HepG2 (cell line): ENCODE measurements around the gene THRA. TPM values are rescaled to one million over a fixed set of nuclear protein-coding genes. Genes with fewer than 3 reads are reported as not detected.

ENCODE experiments used
- MIER2 ChIP-seq: IDR thresholded peaks from 2 replicates; pipeline ENCODE4 v1.6.1; 2016; ENCODE audit warnings: missing biosample characterization, missing genetic modification reagents
- NFE2L1 ChIP-seq: sonication (generic); formaldehyde crosslinking; IDR thresholded peaks from 2 replicates; pipeline ENCODE4 v1.4.0; 2020; ENCODE audit warnings: missing genetic modification reagents, mild to moderate bottlenecking, borderline replicate concordance
- NR0B2 ChIP-seq: sonication (generic); formaldehyde crosslinking; IDR thresholded peaks from 2 replicates; pipeline ENCODE4 v1.4.0; 2020; ENCODE audit warnings: mild to moderate bottlenecking, missing genetic modification reagents
- PAXIP1 ChIP-seq: sonication (generic); formaldehyde crosslinking; conservative IDR thresholded peaks from 2 replicates; pipeline ENCODE4 v1.4.0; 2020; ENCODE audit warnings: mild to moderate bottlenecking, missing genetic modification reagents, moderate library complexity
- PPARG ChIP-seq: conservative IDR thresholded peaks from 2 replicates; pipeline ENCODE4 v1.6.1; 2016; ENCODE audit warnings: missing biosample characterization, missing genetic modification reagents
- TOE1 ChIP-seq: sonication (generic); formaldehyde crosslinking; IDR thresholded peaks from 2 replicates; pipeline ENCODE4 v1.4.0; 2020; ENCODE audit warnings: mild to moderate bottlenecking, missing genetic modification reagents
- ZBTB39 ChIP-seq: sonication (generic); formaldehyde crosslinking; IDR thresholded peaks from 2 replicates; pipeline ENCODE4 v1.5.0; 2020; ENCODE audit warnings: missing genetic modification reagents
- ZGPAT ChIP-seq: IDR thresholded peaks from 2 replicates; pipeline ENCODE4 v1.6.1; 2016; ENCODE audit warnings: mild to moderate bottlenecking
- ZHX2 ChIP-seq, 2 experiments: sonication (generic) in 1 of 2; formaldehyde crosslinking in 1 of 2; IDR thresholded peaks; 2 replicates each; pipeline versions ENCODE4 v1.6.1 to v1.9.0; 2014 to 2022; ENCODE audit warnings: antibody characterized with exemption in 1 of 2, borderline replicate concordance in 1 of 2, inconsistent platforms in 1 of 2, low read depth in 1 of 2, missing genetic modification reagents in 1 of 2
- ZNF24 ChIP-seq: fragments of 450-650 bp; IDR thresholded peaks from 2 replicates; pipeline ENCODE4 v1.6.1; 2017; ENCODE audit warnings: antibody characterized with exemption, mild to moderate bottlenecking
- ZNF274 ChIP-seq: sonication (generic); formaldehyde crosslinking; IDR thresholded peaks from 2 replicates; pipeline ENCODE4 v1.5.1; 2020; ENCODE audit warnings: mild to moderate bottlenecking, missing genetic modification reagents
- ZNF737 ChIP-seq: sonication (generic); formaldehyde crosslinking; IDR thresholded peaks from 2 replicates; pipeline ENCODE4 v1.5.0; 2020; ENCODE audit warnings: missing genetic modification reagents, mild to moderate bottlenecking, borderline replicate concordance
- polyA plus RNA-seq, 8 experiments: library from polyadenylated mRNA; depleted of rRNA in 3 of 8; stranded (reverse) in 7 of 8; unstranded in 1 of 8; fragments of >200 nt; fragmentation: Illumina TruSeq in 4 of 8; extraction: Trizol in 4 of 8; gene quantifications; 2 replicates each; pipeline versions ENCODE4 v1.2.1 to v1.2.3, GENCODE V29; 2011 to 2016; ENCODE audit warnings: low read depth in 4 of 8, missing spikeins in 1 of 8, mixed read lengths in 1 of 8; ENCODE audit not compliant: insufficient read depth in 1 of 8
- total RNA-seq, 5 experiments: library from RNA; depleted of rRNA; stranded (reverse); fragments of >200 nt; fragmentation: Illumina TruSeq; extraction: Trizol; gene quantifications; 2 replicates each; pipeline ENCODE4 v1.2.3, GENCODE V29; 2016; ENCODE audit warnings: low read depth in 1 of 5

Gene THRA
- total and polyA plus RNA-seq, 2 of the 13 experiments (the other 11 are each of a cell fraction or from before 2014, with no cell fraction given): 8.0 to 9.9 TPM

- peak; percentile 91 for TF ChIP-seq ZGPAT (CRISPR knock-in tag)
- no peak; the same call in 1 of the 2 replicates for TF ChIP-seq MIER2 (CRISPR knock-in tag)
- TF ChIP-seq TOE1 (CRISPR knock-in tag): peak; percentile 54; the same call in 1 of the 2 replicates
- TF ChIP-seq PAXIP1: peak; percentile 89
- TF ChIP-seq ZNF24: no peak
- no peak for TF ChIP-seq NFE2L1 (CRISPR knock-in tag)
- no peak for TF ChIP-seq ZNF737 (CRISPR knock-in tag)
- TF ChIP-seq NR0B2 (CRISPR knock-in tag): peak; percentile 95; the same call in 1 of the 2 replicates
- no peak for TF ChIP-seq ZBTB39 (CRISPR knock-in tag)
- TF ChIP-seq PPARG: peak; percentile 51; the same call in 1 of the 2 replicates
- TF ChIP-seq ZHX2 (IDR thresholded peaks at IDR 0.05; ENCODE audit: low read depth): no peak
- no peak for TF ChIP-seq ZHX2 (CRISPR knock-in tag; IDR thresholded peaks at IDR 0.05; ENCODE audit: borderline replicate concordance)
- TF ChIP-seq ZNF274 (CRISPR knock-in tag): peak; percentile 60; the same call in 1 of the 2 replicates
Observed at GRCh38 chr17:40113110-40113906, 50.5 kb downstream of the THRA start (continued).
